ENCODE data around the gene PLCH1.

The PLCH1 gene

DNA sequence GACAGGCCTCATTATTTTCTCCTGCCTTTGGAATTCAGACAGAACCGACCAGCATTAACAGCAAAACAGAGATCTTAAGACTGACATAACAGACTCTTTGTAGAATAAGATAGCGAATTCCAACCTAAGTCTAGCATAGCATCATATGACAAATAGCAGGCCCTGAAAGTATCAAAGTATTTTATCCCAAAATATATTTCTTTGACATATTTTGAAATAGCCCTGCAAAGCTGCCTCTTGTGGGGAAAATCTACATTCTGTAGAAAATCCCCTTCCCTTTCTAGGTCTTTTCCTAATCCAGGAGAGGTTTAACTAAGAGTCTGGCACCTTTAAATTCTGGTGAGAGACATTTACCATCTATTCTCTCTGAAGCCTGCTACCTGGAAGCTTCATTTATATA is 417.0 kb downstream of the PLCH1 start:
- DNase-seq: no peak

- DNase-seq: no peak
Observed at GRCh38 chr3:155327430-155327829, 417.4 kb downstream of the PLCH1 start.

- no peak for DNase-seq
Observed at GRCh38 chr3:155326901-155327300, 418.0 kb downstream of the PLCH1 start.

- no peak for DNase-seq
Observed at GRCh38 chr3:155326244-155326643, 418.6 kb downstream of the PLCH1 start.
